Activated CD8-positive, alpha-beta T cell treated with anti-CD3 and anti-CD28 coated beads for 36 hours (primary cell): ENCODE measurements around the gene TMEM212. TPM values are rescaled to one million over a fixed set of nuclear protein-coding genes. Genes with fewer than 3 reads are reported as not detected.

Experiments
- ATAC-seq: fragments of 200-7000 bp; cut with Tn5 transposase; one replicate; pipeline ENCODE4 v1.10.0; 2021; ENCODE audit warnings: mild to moderate bottlenecking, moderate library complexity
- CTCF ChIA-PET: fragments of 350-600 bp; sonication (Branson Sonifier 250); formaldehyde crosslinking; loops from one replicate; lab custom pipeline; 2021; ENCODE audit warnings: antibody characterized with exemption; lab: Charles Lee
- POLR2A ChIA-PET: fragments of 350-600 bp; sonication (Branson Sonifier 250); formaldehyde crosslinking; loops from one replicate; lab custom pipeline; 2021; ENCODE audit warnings: antibody characterized with exemption; lab: Charles Lee
- DNase-seq: peaks from one replicate; pipeline ENCODE4 v3.0.0-alpha.2; 2020
- H3K27ac Mint-ChIP-seq: one replicate; pipeline ENCODE4 v1.8.0; 2021; ENCODE audit warnings: mild to moderate bottlenecking, mixed read lengths
- H3K27me3 Mint-ChIP-seq: one replicate; pipeline ENCODE4 v1.8.0; 2021; ENCODE audit warnings: mixed read lengths
- H3K36me3 Mint-ChIP-seq: one replicate; pipeline ENCODE4 v1.8.0; 2021; ENCODE audit warnings: low read depth, mixed read lengths
- H3K4me1 Mint-ChIP-seq: one replicate; pipeline ENCODE4 v1.8.0; 2021; ENCODE audit warnings: low read depth, mixed read lengths
- H3K4me3 Mint-ChIP-seq: one replicate; pipeline ENCODE4 v1.8.0; 2021; ENCODE audit warnings: mild to moderate bottlenecking, moderate library complexity, mixed read lengths
- H3K9me3 Mint-ChIP-seq: one replicate; pipeline ENCODE4 v1.8.0; 2021; ENCODE audit warnings: mixed read lengths
- intact Hi-C: fragments of 100-400 bp; cut with micrococcal nuclease; formaldehyde crosslinking; loops from one replicate; pipeline ENCODE4 v1.10.0; 2022
- total RNA-seq, 2 experiments: library from RNA; stranded (reverse); gene quantifications; one replicate each; pipeline ENCODE4 v1.2.3, GENCODE V29; 2021
- TF ChIP-seq, protein P1 (sequence below): fragments of 200-600 bp; IDR thresholded peaks from one replicate; pipeline ENCODE4 v1.8.0; 2022; ENCODE audit warnings: antibody characterized with exemption, mild to moderate bottlenecking

Gene TMEM212
- total RNA-seq, 2 experiments from 2014 or later: not detected

DNA sequence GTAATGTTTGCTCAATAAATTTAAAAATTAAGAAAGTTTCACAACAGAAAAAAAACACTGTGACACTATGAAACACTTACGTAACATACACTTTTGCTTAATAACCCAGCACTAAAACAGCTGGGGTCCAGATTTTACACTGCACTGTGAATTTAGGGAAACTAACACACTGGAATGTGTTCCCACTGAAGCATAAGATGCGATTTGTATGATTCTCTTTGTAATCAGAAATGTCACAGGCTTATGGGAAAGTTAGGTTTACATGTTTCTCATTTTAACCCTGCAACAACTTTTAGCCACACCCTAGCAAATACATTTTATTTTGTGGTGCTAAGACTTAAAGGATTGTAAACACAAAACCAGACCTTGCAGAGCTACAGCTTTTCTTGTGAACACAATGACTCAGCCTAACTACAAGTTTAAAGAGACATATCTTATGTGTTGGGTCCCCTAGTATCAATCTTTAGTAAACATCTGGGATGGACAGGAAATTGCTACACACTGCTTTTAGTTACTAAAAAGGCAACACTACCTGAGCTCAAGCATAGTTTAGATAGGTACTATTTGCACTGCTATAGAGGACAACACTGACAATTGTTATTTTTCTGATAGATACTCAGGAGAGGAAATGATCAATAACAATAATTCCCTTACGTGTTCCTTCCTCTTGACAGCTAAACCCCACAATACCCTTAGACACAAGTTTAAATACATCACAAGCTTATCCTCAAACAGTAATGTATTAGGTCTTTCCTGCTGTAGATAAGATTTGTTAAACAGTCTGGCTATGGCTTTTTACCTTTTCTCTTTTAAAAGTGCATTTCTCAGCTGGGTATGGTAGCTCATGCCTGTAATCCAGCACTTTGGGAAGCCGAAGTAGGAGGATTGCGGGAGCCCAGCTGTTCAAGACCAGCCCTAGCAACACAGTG is 36.7 kb upstream of the TMEM212 start:
- H3K27me3 Mint-ChIP-seq: peaks cover 32% of the 10 kb centered on the region
- H3K4me3 Mint-ChIP-seq: no peak overlapping the region
- POLR2A ChIA-PET: no interaction called here
- CTCF ChIA-PET: interaction anchor here (1.0 to 1.6 kb wide), 2 partner anchors 23 to 240 kb away, joined by 3 read pairs; no protein-coding TSS in a partner anchor
- intact Hi-C loops: no loop called here
- H3K36me3 Mint-ChIP-seq: no peaks in the 10 kb centered on the region
- no peak overlapping the region for H3K27ac Mint-ChIP-seq
- H3K9me3 Mint-ChIP-seq: no peaks in the 10 kb centered on the region
- DNase-seq: no peak
- TF ChIP-seq, protein P1, sequence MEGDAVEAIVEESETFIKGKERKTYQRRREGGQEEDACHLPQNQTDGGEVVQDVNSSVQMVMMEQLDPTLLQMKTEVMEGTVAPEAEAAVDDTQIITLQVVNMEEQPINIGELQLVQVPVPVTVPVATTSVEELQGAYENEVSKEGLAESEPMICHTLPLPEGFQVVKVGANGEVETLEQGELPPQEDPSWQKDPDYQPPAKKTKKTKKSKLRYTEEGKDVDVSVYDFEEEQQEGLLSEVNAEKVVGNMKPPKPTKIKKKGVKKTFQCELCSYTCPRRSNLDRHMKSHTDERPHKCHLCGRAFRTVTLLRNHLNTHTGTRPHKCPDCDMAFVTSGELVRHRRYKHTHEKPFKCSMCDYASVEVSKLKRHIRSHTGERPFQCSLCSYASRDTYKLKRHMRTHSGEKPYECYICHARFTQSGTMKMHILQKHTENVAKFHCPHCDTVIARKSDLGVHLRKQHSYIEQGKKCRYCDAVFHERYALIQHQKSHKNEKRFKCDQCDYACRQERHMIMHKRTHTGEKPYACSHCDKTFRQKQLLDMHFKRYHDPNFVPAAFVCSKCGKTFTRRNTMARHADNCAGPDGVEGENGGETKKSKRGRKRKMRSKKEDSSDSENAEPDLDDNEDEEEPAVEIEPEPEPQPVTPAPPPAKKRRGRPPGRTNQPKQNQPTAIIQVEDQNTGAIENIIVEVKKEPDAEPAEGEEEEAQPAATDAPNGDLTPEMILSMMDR: no peak
- ATAC-seq: no peak
- peaks cover 14% of the 10 kb centered on the region for H3K4me1 Mint-ChIP-seq

DNA sequence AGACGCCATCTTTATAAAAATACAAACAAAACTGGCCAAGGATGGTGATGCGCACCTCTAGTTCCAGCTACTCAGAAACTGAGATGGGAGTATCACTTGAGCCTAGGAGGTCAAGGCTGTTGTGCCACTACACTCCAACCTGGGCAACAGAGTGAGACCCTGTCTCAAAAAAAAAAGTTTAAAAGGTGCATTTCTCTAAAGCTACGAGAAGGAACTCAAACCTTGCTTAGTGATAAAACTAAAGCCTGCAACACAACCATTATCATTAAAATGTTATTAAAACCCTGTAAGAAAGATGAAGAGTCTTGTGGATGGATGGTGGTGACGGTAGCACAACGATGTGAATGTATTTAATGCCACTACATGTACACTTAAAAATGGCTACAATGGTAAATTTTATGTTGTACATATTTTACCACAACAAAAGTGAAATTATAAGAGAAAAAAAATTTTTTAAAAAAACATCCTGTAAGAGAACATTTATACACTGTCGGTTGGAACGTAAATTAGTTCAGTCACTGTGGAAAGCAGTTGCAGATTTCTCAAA is 35.9 kb upstream of the TMEM212 start:
- intact Hi-C loops: no loop called here
- no peaks in the 10 kb centered on the region for H3K9me3 Mint-ChIP-seq
- CTCF ChIA-PET: interaction anchor here (1.0 to 1.6 kb wide), 2 partner anchors 23 to 240 kb away, joined by 3 read pairs; no protein-coding TSS in a partner anchor

GRCh38 chr3:171807806-171808205 is 35.3 kb upstream of the TMEM212 start:
- Mint-ChIP-seq H3K4me3 (no peak overlapping the region), H3K27ac (no peak overlapping the region), H3K36me3 (no peaks in the 10 kb centered on the region), H3K27me3 (peaks cover 38% of the 10 kb centered on the region), H3K9me3 (no peaks in the 10 kb centered on the region), H3K4me1 (peaks cover 14% of the 10 kb centered on the region)
- no peak for ATAC-seq
- intact Hi-C loops: no loop called here
- CTCF ChIA-PET: no interaction called here
- no peak for DNase-seq
- TF ChIP-seq, protein P1: no peak
- POLR2A ChIA-PET: no interaction called here

More for the DNA sequence above, 35.9 kb upstream of the TMEM212 start:
- Mint-ChIP-seq H3K4me1 (peaks cover 14% of the 10 kb centered on the region), H3K27ac (no peak overlapping the region), H3K36me3 (no peaks in the 10 kb centered on the region), H3K27me3 (peaks cover 38% of the 10 kb centered on the region), H3K4me3 (no peak overlapping the region)
- POLR2A ChIA-PET: no interaction called here
- no peak for ATAC-seq
- TF ChIP-seq, protein P1: no peak
- DNase-seq: no peak

DNA sequence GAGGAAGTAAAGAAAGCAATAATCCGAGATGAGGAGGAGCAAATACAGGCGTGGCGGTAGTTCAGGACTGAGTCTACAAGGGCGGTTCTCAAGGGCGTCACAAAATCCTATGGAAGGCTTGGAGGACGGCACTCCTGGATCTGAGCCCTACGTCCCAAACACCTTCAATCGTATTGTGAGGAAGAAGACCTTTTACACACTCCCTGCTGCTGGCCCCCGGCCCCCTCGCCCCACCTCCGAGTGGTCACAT is 33.6 kb upstream of the TMEM212 start:
- Mint-ChIP-seq H3K4me1 (peaks cover 25% of the 10 kb centered on the region), H3K27me3 (peaks cover 47% of the 10 kb centered on the region), H3K9me3 (no peaks in the 10 kb centered on the region), H3K36me3 (no peaks in the 10 kb centered on the region), H3K27ac (no peak overlapping the region), H3K4me3 (peak overlapping the region; percentile 72)
- ChIA-PET CTCF (interaction anchor here (1.6 kb wide), 1 partner anchor 37 kb away, joined by 4 read pairs; no protein-coding TSS in a partner anchor), POLR2A (no interaction called here)
- TF ChIP-seq, protein P1: no peak
- ATAC-seq: peak; percentile 5
- no peak for DNase-seq
- intact Hi-C loops: no loop called here
